ENCODE results near the gene AGK.

DNA sequence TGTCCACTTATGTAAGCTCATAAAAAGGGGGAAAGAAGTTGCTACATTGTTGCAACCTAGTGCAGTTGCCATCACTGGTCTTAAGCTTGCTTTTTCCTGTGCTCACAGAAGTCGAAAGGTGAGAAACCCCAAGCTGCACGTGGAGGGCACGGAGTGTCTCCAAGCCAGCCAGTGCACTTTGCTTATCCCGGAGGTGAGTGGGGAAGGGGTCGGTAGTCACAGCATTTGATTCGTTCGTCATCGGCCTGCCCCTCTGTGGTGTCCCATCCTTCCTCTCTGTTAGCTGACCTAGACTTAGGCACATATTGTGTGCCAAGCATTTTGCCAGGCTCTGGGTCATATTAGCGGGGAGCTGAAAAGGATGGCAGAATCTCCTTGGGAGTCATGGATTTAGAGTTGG, 100.2 kb downstream of the AGK start:
- TF ChIP-seq CTCF (IDR thresholded peaks at IDR 0.05) (no peak), ZFX (IDR thresholded peaks at IDR 0.05; ENCODE audit: borderline replicate concordance) (no peak)
